ENCODE data around the gene CITED4. TPM values are rescaled to one million over a fixed set of nuclear protein-coding genes. Genes with fewer than 3 reads are reported as not detected.

CITED4 gene
- total RNA-seq, 2 experiments from 2014 or later: 4.1 to 6.8 TPM

- Mint-ChIP-seq H3K27ac (no peak overlapping the region), H3K9me3 (peaks cover 14% of the 10 kb centered on the region), H3K4me3 (no peak overlapping the region), H3K36me3 (ENCODE audit: low read depth) (peaks cover 13% of the 10 kb centered on the region), H3K4me1 (peaks cover 31% of the 10 kb centered on the region), H3K27me3 (peaks cover 19% of the 10 kb centered on the region)
- CTCF ChIA-PET: no interaction called here
- POLR2A ChIA-PET: no interaction called here
- no peak for DNase-seq
Measured at GRCh38 chr1:40879482-40880175, 17.5 kb upstream of the CITED4 start.

GRCh38 chr1:40878906-40879305 is 16.7 kb upstream of the CITED4 start:
- Mint-ChIP-seq H3K27me3 (peaks cover 15% of the 10 kb centered on the region), H3K27ac (no peak overlapping the region), H3K4me3 (no peak overlapping the region), H3K36me3 (ENCODE audit: low read depth) (peaks cover 13% of the 10 kb centered on the region), H3K9me3 (peaks cover 14% of the 10 kb centered on the region), H3K4me1 (peaks cover 32% of the 10 kb centered on the region)
- POLR2A ChIA-PET: no interaction called here
- CTCF ChIA-PET: interaction anchor here (1.4 kb wide), 1 partner anchor 12 kb away, joined by 3 read pairs; no protein-coding TSS in a partner anchor
- no peak for DNase-seq

- CTCF ChIA-PET: interaction anchor here (1.4 to 3.5 kb wide), 3 partner anchors 11 to 71 kb away, joined by 3 to 15 read pairs (median 12); partner anchors contain the start of gene CITED4
- DNase-seq: no peak
- peak overlapping the region; percentile 25 for H3K27ac Mint-ChIP-seq
Measured at GRCh38 chr1:40877698-40878097, 15.5 kb upstream of the CITED4 start.

GRCh38 chr1:40876891-40877290 is 14.7 kb upstream of the CITED4 start:
- ChIA-PET CTCF (interaction anchor here (0.8 to 3.5 kb wide), 12 partner anchors 9 to 271 kb away, joined by 3 to 15 read pairs (median 3); partner anchors contain the start of gene CITED4), POLR2A (interaction anchor here (0.6 kb wide), 1 partner anchor 729 kb away, joined by 3 read pairs; no protein-coding TSS in a partner anchor)
- H3K4me3 Mint-ChIP-seq: no peak overlapping the region
- no peak for DNase-seq
- H3K4me1 Mint-ChIP-seq: peaks cover 40% of the 10 kb centered on the region
- H3K36me3 Mint-ChIP-seq (ENCODE audit: low read depth): peaks cover 13% of the 10 kb centered on the region
- peaks cover 14% of the 10 kb centered on the region for H3K9me3 Mint-ChIP-seq
- no peak overlapping the region for H3K27ac Mint-ChIP-seq
- H3K27me3 Mint-ChIP-seq: peaks cover 3% of the 10 kb centered on the region

More at GRCh38 chr1:40877698-40878097, 15.5 kb upstream of the CITED4 start:
- peaks cover 38% of the 10 kb centered on the region for H3K4me1 Mint-ChIP-seq
- H3K4me3 Mint-ChIP-seq: no peak overlapping the region
- H3K9me3 Mint-ChIP-seq: peaks cover 14% of the 10 kb centered on the region
- peaks cover 7% of the 10 kb centered on the region for H3K27me3 Mint-ChIP-seq
- POLR2A ChIA-PET: no interaction called here
- H3K36me3 Mint-ChIP-seq (ENCODE audit: low read depth): peaks cover 13% of the 10 kb centered on the region

GRCh38 chr1:40876436-40876761 is 14.2 kb upstream of the CITED4 start:
- ChIA-PET POLR2A (no interaction called here), CTCF (interaction anchor here (0.8 to 3.5 kb wide), 15 partner anchors 9 to 548 kb away, joined by 3 to 15 read pairs (median 3); partner anchors contain the start of gene CITED4)
- Mint-ChIP-seq H3K27ac (no peak overlapping the region), H3K27me3 (peaks cover 3% of the 10 kb centered on the region), H3K4me1 (peaks cover 40% of the 10 kb centered on the region), H3K36me3 (ENCODE audit: low read depth) (peaks cover 13% of the 10 kb centered on the region), H3K9me3 (peaks cover 14% of the 10 kb centered on the region), H3K4me3 (no peak overlapping the region)
- DNase-seq: no peak

DNA sequence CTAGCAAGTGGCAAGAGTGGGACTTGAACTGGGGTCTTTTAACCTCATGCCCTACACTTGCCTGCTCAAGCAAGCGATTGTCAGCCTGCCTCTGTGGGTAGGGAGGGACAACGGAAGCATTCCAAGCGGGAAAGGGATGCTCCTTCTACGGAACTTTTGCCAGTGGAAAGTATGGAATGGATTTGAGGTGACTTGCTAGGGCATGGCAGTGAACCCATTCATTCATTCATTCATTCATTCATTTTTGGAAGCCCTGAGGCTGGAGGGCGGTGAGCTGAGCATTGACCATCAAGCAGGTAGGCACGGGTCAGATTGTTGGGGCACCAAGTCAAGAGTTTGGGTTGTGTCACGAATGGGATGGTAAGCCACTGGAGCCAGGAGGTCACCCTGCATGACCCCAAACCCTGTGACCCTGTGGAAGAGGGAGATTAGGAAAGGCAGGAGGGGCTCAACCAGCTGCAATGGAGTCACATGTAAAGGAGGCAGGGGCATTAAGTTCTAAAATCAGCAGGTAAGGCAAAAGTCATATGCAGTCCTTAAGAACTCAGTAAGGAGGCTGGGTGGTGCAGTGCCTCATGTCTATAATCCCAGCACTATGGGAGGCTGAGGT is 11.8 kb upstream of the CITED4 start:
- Mint-ChIP-seq H3K27ac (no peak overlapping the region), H3K4me1 (peaks cover 41% of the 10 kb centered on the region), H3K36me3 (ENCODE audit: low read depth) (peaks cover 18% of the 10 kb centered on the region), H3K4me3 (no peak overlapping the region), H3K9me3 (peaks cover 24% of the 10 kb centered on the region), H3K27me3 (no peaks in the 10 kb centered on the region)
- no peak for DNase-seq
- ChIA-PET CTCF (interaction anchor here (0.7 to 1.5 kb wide), 2 partner anchors 61 to 78 kb away, joined by 3 to 6 read pairs; no protein-coding TSS in a partner anchor), POLR2A (no interaction called here)

DNA sequence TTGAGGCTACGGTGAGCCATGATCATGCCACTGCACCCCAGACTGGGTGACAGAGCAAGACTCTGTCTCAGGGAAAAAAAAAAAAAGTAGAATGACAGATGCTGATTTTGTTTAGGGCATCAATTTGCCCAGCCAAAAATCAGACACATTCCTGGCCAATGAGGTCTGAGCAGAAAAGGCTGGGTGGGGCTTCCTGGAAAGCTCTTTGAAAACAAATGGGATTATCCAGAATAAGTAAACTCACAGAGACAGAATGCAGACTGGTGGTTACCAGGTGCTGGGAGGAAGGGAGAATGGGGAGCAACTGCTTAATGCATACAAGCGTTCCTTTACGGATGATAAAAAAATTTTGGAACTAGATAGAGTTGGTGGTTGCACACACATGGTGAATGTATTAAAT is 10.1 kb upstream of the CITED4 start:
- ChIA-PET CTCF (interaction anchor here (0.6 to 1.5 kb wide), 3 partner anchors 10 to 1069 kb away, joined by 3 to 6 read pairs (median 5); partner anchors contain the start of gene CITED4), POLR2A (no interaction called here)
- Mint-ChIP-seq H3K4me1 (peaks cover 47% of the 10 kb centered on the region), H3K9me3 (peaks cover 24% of the 10 kb centered on the region), H3K27ac (no peak overlapping the region), H3K27me3 (no peaks in the 10 kb centered on the region), H3K4me3 (no peak overlapping the region), H3K36me3 (ENCODE audit: low read depth) (peaks cover 18% of the 10 kb centered on the region)
- no peak for DNase-seq

DNA sequence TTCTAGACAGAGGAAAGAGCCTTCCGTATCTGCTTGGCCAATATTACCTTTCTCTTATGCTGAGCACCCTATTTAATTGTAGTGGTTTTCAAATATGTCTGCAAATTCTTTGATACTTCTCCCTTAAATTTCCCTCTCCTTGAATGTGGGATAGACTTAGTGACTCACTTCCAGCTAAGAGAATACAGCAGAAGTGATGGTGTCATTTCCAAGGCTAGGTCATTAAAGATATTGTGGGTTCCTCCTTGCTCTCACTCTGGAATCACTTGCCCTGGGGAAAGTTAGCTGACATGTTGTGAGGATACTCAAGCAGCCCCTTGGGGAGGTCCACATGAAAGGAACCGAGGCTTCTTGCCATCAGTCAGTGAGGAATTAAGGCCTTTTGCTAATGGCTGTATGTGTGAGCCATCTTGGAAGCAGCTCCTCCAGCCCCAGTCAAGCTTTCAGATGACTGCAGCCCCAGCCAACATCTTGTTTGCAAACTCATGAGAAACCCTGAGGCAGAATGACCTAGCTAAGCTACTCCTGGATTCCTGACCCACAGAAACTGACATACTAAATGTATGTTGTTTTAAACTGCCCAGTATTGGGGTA is 8.1 kb upstream of the CITED4 start:
- Mint-ChIP-seq H3K36me3 (ENCODE audit: low read depth) (peaks cover 5% of the 10 kb centered on the region), H3K9me3 (peaks cover 10% of the 10 kb centered on the region), H3K27me3 (no peaks in the 10 kb centered on the region), H3K4me1 (peaks cover 27% of the 10 kb centered on the region), H3K27ac (no peak overlapping the region), H3K4me3 (no peak overlapping the region)
- ChIA-PET POLR2A (no interaction called here), CTCF (interaction anchor here (0.7 to 1.0 kb wide), 2 partner anchors 47 to 67 kb away, joined by 3 read pairs; no protein-coding TSS in a partner anchor)
- no peak for DNase-seq

GRCh38 chr1:40868051-40868723 is 6.0 kb upstream of the CITED4 start:
- ChIA-PET CTCF (interaction anchor here (0.7 to 1.5 kb wide), 3 partner anchors 9 to 239 kb away, joined by 3 to 4 read pairs (median 3); no protein-coding TSS in a partner anchor), POLR2A (no interaction called here)
- Mint-ChIP-seq H3K27me3 (no peaks in the 10 kb centered on the region), H3K9me3 (peaks cover 10% of the 10 kb centered on the region), H3K36me3 (ENCODE audit: low read depth) (peaks cover 5% of the 10 kb centered on the region), H3K4me1 (peaks cover 22% of the 10 kb centered on the region), H3K27ac (no peak overlapping the region), H3K4me3 (no peak overlapping the region)
- DNase-seq: no peak

DNA sequence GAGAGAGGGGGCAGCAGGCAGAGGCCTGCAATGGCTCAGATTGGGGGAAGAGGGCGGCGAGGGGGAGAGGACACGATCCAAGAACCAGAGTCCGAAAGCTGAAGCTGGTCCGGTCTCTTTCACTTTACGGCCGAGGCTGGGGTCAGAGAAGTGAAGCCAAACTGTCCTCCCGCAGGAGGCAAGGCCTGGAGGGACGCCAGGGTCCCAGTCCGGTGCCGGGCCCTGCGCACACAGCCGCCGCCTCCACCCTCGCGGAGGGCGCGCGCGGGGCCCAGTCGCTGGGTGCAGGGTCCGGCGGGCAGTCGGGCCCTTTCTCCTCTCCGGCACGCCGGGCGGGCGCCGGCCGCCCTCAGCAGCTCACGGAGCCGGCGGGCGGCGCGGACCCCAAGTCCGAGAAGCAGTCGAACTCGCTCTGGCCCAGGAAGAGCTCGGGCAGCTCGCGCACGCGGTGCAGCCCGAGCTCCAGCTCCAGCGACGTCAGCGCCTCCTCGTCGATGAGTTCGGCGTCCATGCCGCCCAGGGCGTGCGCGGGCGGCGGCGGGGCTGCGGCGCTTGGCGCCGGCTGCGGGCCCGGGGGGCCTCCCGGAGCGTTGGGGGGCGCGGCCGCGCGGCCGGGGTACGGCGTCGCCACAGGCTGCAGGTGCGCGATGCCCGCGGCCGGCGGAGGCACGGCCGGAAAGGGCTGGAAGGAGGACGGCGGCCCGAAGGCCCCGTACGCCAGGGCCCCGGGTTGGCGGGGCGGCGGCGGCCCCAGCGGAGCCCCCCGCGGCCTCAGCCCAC is 749 bp downstream of the CITED4 start:
- peaks cover 22% of the 10 kb centered on the region for H3K4me1 Mint-ChIP-seq
- peak overlapping the region; percentile 72 for H3K4me3 Mint-ChIP-seq
- POLR2A ChIA-PET: interaction anchor here (1.0 kb wide), 1 partner anchor 142 kb away, joined by 3 read pairs; no protein-coding TSS in a partner anchor
- peak; percentile 40 for DNase-seq
- peaks cover 31% of the 10 kb centered on the region for H3K27me3 Mint-ChIP-seq
- peaks cover 2% of the 10 kb centered on the region for H3K36me3 Mint-ChIP-seq (ENCODE audit: low read depth)
- CTCF ChIA-PET: interaction anchor here (0.6 to 2.3 kb wide), 9 partner anchors 8 to 90 kb away, joined by 3 to 15 read pairs (median 5); no protein-coding TSS in a partner anchor
- H3K9me3 Mint-ChIP-seq: no peaks in the 10 kb centered on the region
- H3K27ac Mint-ChIP-seq: peak overlapping the region; percentile 87

DNA sequence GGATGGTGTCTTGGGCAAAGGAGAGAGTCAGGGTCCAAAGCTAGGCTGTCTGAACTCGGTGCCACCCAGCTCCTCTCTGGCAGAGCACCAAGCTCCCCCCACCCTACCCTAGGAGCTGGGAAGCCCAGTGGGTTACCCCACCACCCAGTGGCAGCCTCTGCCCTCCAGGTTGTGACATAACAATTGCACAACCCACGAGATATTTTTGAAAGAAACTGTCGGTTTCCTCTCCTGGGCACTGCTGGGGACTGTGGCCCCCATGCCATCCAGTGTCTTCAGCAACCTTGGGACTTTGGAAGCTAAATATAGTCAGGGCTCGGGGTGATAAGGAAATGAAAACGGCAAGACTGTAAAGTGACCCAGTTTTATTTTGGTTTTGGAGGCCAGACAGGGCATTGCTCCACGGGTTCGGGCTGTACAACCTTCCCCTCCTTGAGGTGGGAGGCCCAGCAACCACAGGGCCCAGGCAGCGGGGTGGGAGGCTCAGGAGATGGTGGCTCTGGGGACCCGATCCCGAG is 1.4 kb downstream of the CITED4 start:
- ChIA-PET POLR2A (no interaction called here), CTCF (interaction anchor here (0.6 to 2.3 kb wide), 4 partner anchors 11 to 87 kb away, joined by 3 to 8 read pairs (median 4); no protein-coding TSS in a partner anchor)
- no peaks in the 10 kb centered on the region for H3K9me3 Mint-ChIP-seq
- peaks cover 22% of the 10 kb centered on the region for H3K4me1 Mint-ChIP-seq
- H3K27me3 Mint-ChIP-seq: peaks cover 31% of the 10 kb centered on the region
- no peak for DNase-seq
- peak overlapping the region; percentile 87 for H3K27ac Mint-ChIP-seq
- peaks cover 2% of the 10 kb centered on the region for H3K36me3 Mint-ChIP-seq (ENCODE audit: low read depth)
- H3K4me3 Mint-ChIP-seq: peak overlapping the region; percentile 72

Measured in activated CD4-positive, alpha-beta T cell treated with anti-CD3 and anti-CD28 coated beads, Interleukin-2, amount 10 ng/mL, durations not matched to agents 7 days and 5 days (primary cell).